ENCODE results near the gene TAS1R3. TPM values are rescaled to one million over a fixed set of nuclear protein-coding genes. Genes with fewer than 3 reads are reported as not detected.

TAS1R3 gene
- total RNA-seq, 1 experiment from 2014 or later: 0.07 TPM

GRCh38 chr1:1310476-1311053 is 20.5 kb upstream of the TAS1R3 start:
- ChIA-PET RAD21 (ENCODE audit: low non-redundant PET in 1 of 2, low total read pairs in 2 of 2, uncharacterized antibody in 2 of 2, unreplicated experiment in 2 of 2) (no interaction called here), CTCF (no interaction called here), POLR2A (interaction anchor here (1.3 kb wide), 1 partner anchor 8 kb away, joined by 4 read pairs; no protein-coding TSS in a partner anchor)
- Histone ChIP-seq H3K79me2 (ENCODE audit: insufficient read depth, low read length) (peaks cover 74% of the 10 kb centered on the region), H4K20me1 (ENCODE audit: insufficient read depth) (peaks cover 3% of the 10 kb centered on the region; the same call in 1 of the 2 replicates), H3K27me3 (ENCODE audit: insufficient read depth, low read length) (no peaks in the 10 kb centered on the region), H3K4me1 (ENCODE audit: control insufficient read depth in 1 of 2, insufficient read depth in 2 of 2, low read length in 2 of 2) (peaks cover 19 to 36% of the 10 kb centered on the region in 2 experiments), H3K9me2 (ENCODE audit: insufficient read depth) (no peaks in the 10 kb centered on the region), H3K4me2 (ENCODE audit: low read length) (peak overlapping the region; percentile 98), H3K9ac (ENCODE audit: low read length) (peak overlapping the region; percentile 94; the same call in 1 of the 2 replicates), H3K27ac (ENCODE audit: low read depth, low read length) (peak overlapping the region; percentile 99), H2AFZ (ENCODE audit: low read depth, low read length, poor library complexity, severe bottlenecking) (no peak overlapping the region), H3K9me3 (ENCODE audit: control insufficient read depth in 1 of 2, insufficient read depth in 1 of 2, low read depth in 1 of 2, low read length in 2 of 2) (no peaks in the 10 kb centered on the region), H3K4me3 (replicated peaks in 1 of 2; ENCODE audit: low read depth in 1 of 2, low read length in 2 of 2) (peak overlapping the region; percentile 60 to 86; a peak in 1 of 4 replicates), H3K36me3 (ENCODE audit: control insufficient read depth in 1 of 2, insufficient read depth in 2 of 2, low read length in 2 of 2) (peaks cover 16 to 39% of the 10 kb centered on the region in 2 experiments)
- no peak for ATAC-seq
- BruUV-seq (replicated peaks): no TSS peak
- no peak for TF ChIP-seq EGR1 (IDR thresholded peaks at IDR 0.05; ENCODE audit: low read depth)
- TF ChIP-seq SIN3A (IDR thresholded peaks at IDR 0.05; ENCODE audit: low read depth): no peak
- 0 out of 2 replicates have a peak, but pooled peaks have one; percentile 1 for TF ChIP-seq POLR2AphosphoS5 (IDR thresholded peaks at IDR 0.05; ENCODE audit: low read depth, low read length)
- DNase-seq (ENCODE audit: low read depth, low spot score): no peak
- intact Hi-C loops (cut with micrococcal nuclease): no loop called here

DNA sequence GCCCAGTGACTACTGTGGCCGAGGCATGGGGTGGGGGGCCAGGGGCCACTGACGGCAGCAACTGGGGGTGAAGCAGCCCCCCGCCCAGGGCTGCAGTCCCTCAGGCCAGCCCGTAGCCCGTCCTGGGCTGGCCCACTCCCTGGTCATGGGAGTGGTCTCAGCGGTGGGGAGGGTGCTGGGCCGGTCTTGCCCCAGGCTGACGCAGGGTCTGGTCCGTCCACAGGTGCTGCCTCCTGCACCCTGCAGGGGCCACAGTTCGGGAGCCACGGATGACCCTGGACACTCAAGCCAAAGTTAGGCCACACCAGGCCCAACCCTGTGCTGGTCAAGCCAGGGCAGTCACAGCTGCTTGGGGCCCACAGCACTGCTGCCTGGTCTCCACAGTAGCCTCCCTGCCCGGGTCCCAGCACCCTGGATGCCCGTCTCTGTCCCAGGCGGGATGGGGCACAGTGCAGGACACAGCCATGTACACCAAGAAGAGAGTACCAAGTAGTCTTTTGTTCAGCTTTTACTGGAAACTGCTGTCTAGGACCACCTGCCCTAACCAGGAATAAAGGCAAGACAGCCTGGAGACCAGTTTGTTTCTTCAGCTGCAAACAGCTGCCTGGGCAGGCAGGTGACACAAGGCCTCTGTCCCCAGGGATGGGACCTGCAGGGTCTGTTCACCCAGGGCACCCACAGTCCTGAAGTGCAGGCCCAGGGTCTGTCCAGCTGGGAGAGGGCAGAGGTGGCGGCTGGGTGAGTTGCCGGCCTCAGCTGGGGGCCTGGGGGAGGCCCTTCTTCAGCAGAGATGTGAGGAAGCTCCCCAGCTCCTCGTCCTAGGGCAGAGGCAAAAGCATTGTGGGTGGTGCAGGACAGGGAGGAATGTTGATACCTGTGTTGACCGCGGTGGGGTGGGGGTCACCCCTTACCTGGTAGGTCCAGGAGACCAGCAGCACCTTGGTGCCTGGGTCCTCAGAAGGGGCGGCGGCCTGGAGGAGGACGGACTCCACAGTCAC is 19.7 kb upstream of the TAS1R3 start:
- POLR2A ChIA-PET: no interaction called here
- ATAC-seq (no peak), DNase-seq (ENCODE audit: low read depth, low spot score) (no peak)
- CTCF ChIA-PET: no interaction called here
- Histone ChIP-seq H3K4me1 (ENCODE audit: control insufficient read depth in 1 of 2, insufficient read depth in 2 of 2, low read length in 2 of 2) (peaks cover 11 to 33% of the 10 kb centered on the region in 2 experiments), H4K20me1 (ENCODE audit: insufficient read depth) (peaks cover 3% of the 10 kb centered on the region; the same call in 1 of the 2 replicates), H3K9ac (ENCODE audit: low read length) (no peak overlapping the region), H3K27me3 (ENCODE audit: insufficient read depth, low read length) (no peaks in the 10 kb centered on the region), H3K4me3 (replicated peaks in 1 of 2; ENCODE audit: low read depth in 1 of 2, low read length in 2 of 2) (no peak overlapping the region), H2AFZ (ENCODE audit: low read depth, low read length, poor library complexity, severe bottlenecking) (no peak overlapping the region), H3K79me2 (ENCODE audit: insufficient read depth, low read length) (peaks cover 77% of the 10 kb centered on the region), H3K27ac (ENCODE audit: low read depth, low read length) (peak overlapping the region; percentile 99; the same call in 1 of the 2 replicates), H3K4me2 (ENCODE audit: low read length) (no peak overlapping the region), H3K9me3 (ENCODE audit: control insufficient read depth in 1 of 2, insufficient read depth in 1 of 2, low read depth in 1 of 2, low read length in 2 of 2) (no peaks in the 10 kb centered on the region), H3K36me3 (ENCODE audit: control insufficient read depth in 1 of 2, insufficient read depth in 2 of 2, low read length in 2 of 2) (peaks cover 16 to 39% of the 10 kb centered on the region in 2 experiments), H3K9me2 (ENCODE audit: insufficient read depth) (no peaks in the 10 kb centered on the region)
- BruUV-seq (replicated peaks): no TSS peak
- TF ChIP-seq ZFX (IDR thresholded peaks at IDR 0.05): 0 out of 2 replicates have a peak, but pooled peaks have one; percentile 9
- TF ChIP-seq TCF7L2 (IDR thresholded peaks at IDR 0.05; ENCODE audit: borderline replicate concordance, extremely low read depth, insufficient read depth, insufficient read length): no peak
- RAD21 ChIA-PET (ENCODE audit: low non-redundant PET in 1 of 2, low total read pairs in 2 of 2, uncharacterized antibody in 2 of 2, unreplicated experiment in 2 of 2): no interaction called here
- intact Hi-C loops (cut with micrococcal nuclease): no loop called here

Data from HCT116 (cell line).